H9 (cell line): ENCODE data around the gene TENM4. TPM values are rescaled to one million over a fixed set of nuclear protein-coding genes. Genes with fewer than 3 reads are reported as not detected.

Source experiments
- DNase-seq: peaks from one replicate; pipeline ENCODE4 v3.0.0-alpha.2; 2017
- H2AFZ ChIP-seq: one replicate; pipeline ENCODE4 v1.6.1; 2013; ENCODE audit warnings: mild to moderate bottlenecking, low read length, control low read depth, moderate library complexity
- H2AK5ac ChIP-seq: 2 replicates; pipeline ENCODE4 v1.6.1; 2013; ENCODE audit warnings: low read length, control low read depth, mixed read lengths; ENCODE audit not compliant: insufficient read length
- H2BK120ac ChIP-seq: one replicate; pipeline ENCODE4 v1.6.1; 2013; ENCODE audit warnings: low read depth, mild to moderate bottlenecking, low read length, control low read depth, inconsistent platforms; ENCODE audit not compliant: poor library complexity, severe bottlenecking
- H2BK12ac ChIP-seq: 2 replicates; pipeline ENCODE4 v1.6.1; 2013; ENCODE audit warnings: low read length, control low read depth, mixed read lengths, low read depth; ENCODE audit not compliant: insufficient read length
- H2BK15ac ChIP-seq: 2 replicates; pipeline ENCODE4 v1.6.1; 2013; ENCODE audit warnings: low read depth, low read length, control low read depth
- H2BK20ac ChIP-seq: one replicate; pipeline ENCODE4 v1.6.1; 2013; ENCODE audit warnings: low read depth, mild to moderate bottlenecking, low read length, control low read depth, inconsistent platforms; ENCODE audit not compliant: poor library complexity, severe bottlenecking
- H2BK5ac ChIP-seq: 2 replicates; pipeline ENCODE4 v1.6.1; 2013; ENCODE audit warnings: low read length, control low read depth, mixed read lengths; ENCODE audit not compliant: insufficient read length
- H3K14ac ChIP-seq: 2 replicates; pipeline ENCODE4 v1.6.1; 2013; ENCODE audit warnings: low read length, control low read depth; ENCODE audit not compliant: insufficient read depth
- H3K18ac ChIP-seq: 2 replicates; pipeline ENCODE4 v1.6.1; 2013; ENCODE audit warnings: low read depth, mild to moderate bottlenecking, mixed read lengths, low read length, control low read depth; ENCODE audit not compliant: insufficient read length
- H3K23ac ChIP-seq: 2 replicates; pipeline ENCODE4 v1.6.1; 2013; ENCODE audit warnings: low read length, control low read depth, mixed read lengths, low read depth; ENCODE audit not compliant: insufficient read length
- H3K23me2 ChIP-seq: 2 replicates; pipeline ENCODE4 v1.6.1; 2013; ENCODE audit warnings: low read depth, mild to moderate bottlenecking, mixed read lengths, low read length, control low read depth; ENCODE audit not compliant: insufficient read length, poor library complexity, severe bottlenecking
- H3K27ac ChIP-seq: 2 replicates; pipeline ENCODE4 v1.5.1; 2013; ENCODE audit warnings: low read length, control low read depth, mixed read lengths, low read depth; ENCODE audit not compliant: insufficient read length
- H3K27me3 ChIP-seq: 2 replicates; pipeline ENCODE4 v1.6.1; 2013; ENCODE audit warnings: low read length, control low read depth, inconsistent platforms; ENCODE audit not compliant: insufficient read depth
- H3K4ac ChIP-seq: 2 replicates; pipeline ENCODE4 v1.6.1; 2013; ENCODE audit warnings: low read depth, mild to moderate bottlenecking, control low read depth, inconsistent platforms, low read length, moderate library complexity
- H3K4me1 ChIP-seq: 2 replicates; pipeline ENCODE4 v1.6.1; 2013; ENCODE audit warnings: low read length, control low read depth, inconsistent platforms; ENCODE audit not compliant: insufficient read depth
- H3K4me2 ChIP-seq: 2 replicates; pipeline ENCODE4 v1.6.1; 2013; ENCODE audit warnings: low read length, control low read depth, mixed read lengths; ENCODE audit not compliant: insufficient read length, insufficient read depth
- H3K56ac ChIP-seq: 2 replicates; pipeline ENCODE4 v1.6.1; 2013; ENCODE audit warnings: low read depth, mild to moderate bottlenecking, mixed read lengths, low read length, control low read depth; ENCODE audit not compliant: insufficient read length
- H3K79me1 ChIP-seq: 2 replicates; pipeline ENCODE4 v1.6.1; 2013; ENCODE audit warnings: low read depth, mild to moderate bottlenecking, moderate library complexity, low read length, control low read depth, inconsistent platforms; ENCODE audit not compliant: insufficient read depth, poor library complexity, severe bottlenecking
- H3K79me2 ChIP-seq: 2 replicates; pipeline ENCODE4 v1.6.1; 2013; ENCODE audit warnings: low read length, control low read depth, inconsistent platforms; ENCODE audit not compliant: insufficient read depth
- H3K9ac ChIP-seq: 2 replicates; pipeline ENCODE4 v1.6.1; 2013; ENCODE audit warnings: low read length, control low read depth, mixed read lengths; ENCODE audit not compliant: insufficient read length; ENCODE audit errors: extremely low read depth
- H3K9me3 ChIP-seq: one replicate; pipeline ENCODE4 v1.6.1; 2013; ENCODE audit warnings: low read depth, low read length, inconsistent platforms; ENCODE audit not compliant: control insufficient read depth
- H3T11ph ChIP-seq: one replicate; pipeline ENCODE4 v1.6.1; 2013; ENCODE audit warnings: mild to moderate bottlenecking, low read length, control low read depth, inconsistent platforms
- H4K20me1 ChIP-seq: one replicate; pipeline ENCODE4 v1.6.1; 2013; ENCODE audit not compliant: control insufficient read depth, insufficient read length, insufficient read depth
- H4K5ac ChIP-seq: 2 replicates; pipeline ENCODE4 v1.6.1; 2013; ENCODE audit warnings: low read depth, mild to moderate bottlenecking, mixed read lengths, low read length, control low read depth; ENCODE audit not compliant: insufficient read length
- H4K8ac ChIP-seq: replicated peaks from 2 replicates; pipeline ENCODE4 v1.6.1; 2013; ENCODE audit warnings: low read length, control low read depth, mixed read lengths, low read depth; ENCODE audit not compliant: insufficient read length
- H4K91ac ChIP-seq: 2 replicates; pipeline ENCODE4 v1.6.1; 2013; ENCODE audit warnings: low read depth, mild to moderate bottlenecking, moderate library complexity, mixed read lengths, low read length, control low read depth; ENCODE audit not compliant: insufficient read length
- H3K27ac Mint-ChIP-seq, 3 experiments: 2 replicates in 2 of 3; 3 replicates in 1 of 3; pipeline ENCODE4 v1.8.0; 2020 to 2021; ENCODE audit warnings: mixed read lengths in 3 of 3, mild to moderate bottlenecking in 1 of 3, moderate library complexity in 1 of 3
- H3K27me3 Mint-ChIP-seq: 2 replicates; pipeline ENCODE4 v1.8.0; 2021; ENCODE audit warnings: low read depth, mild to moderate bottlenecking, moderate library complexity, mixed read lengths
- H3K36me3 Mint-ChIP-seq, 3 experiments: 2 replicates in 2 of 3; 3 replicates in 1 of 3; pipeline ENCODE4 v1.8.0; 2020 to 2021; ENCODE audit warnings: low read depth in 3 of 3, mixed read lengths in 3 of 3; ENCODE audit not compliant: insufficient read depth in 1 of 3
- H3K4me1 Mint-ChIP-seq, 2 experiments: 2 replicates each; pipeline ENCODE4 v1.8.0; 2020; ENCODE audit warnings: mixed read lengths in 2 of 2
- H3K4me3 Mint-ChIP-seq, 2 experiments: 2 replicates in 1 of 2; 3 replicates in 1 of 2; pipeline ENCODE4 v1.8.0; 2020 to 2021; ENCODE audit warnings: mild to moderate bottlenecking in 2 of 2, mixed read lengths in 2 of 2, moderate library complexity in 1 of 2
- H3K9me3 Mint-ChIP-seq, 2 experiments: 2 replicates in 1 of 2; 3 replicates in 1 of 2; pipeline ENCODE4 v1.8.0; 2020; ENCODE audit warnings: mild to moderate bottlenecking in 2 of 2, mixed read lengths in 2 of 2, moderate library complexity in 1 of 2
- CTCF ChIP-seq: fragments of 200-600 bp; sonication (generic); conservative IDR thresholded peaks from 3 replicates; pipeline ENCODE4 v1.8.0; 2021; ENCODE audit warnings: antibody characterized with exemption, mild to moderate bottlenecking
- WGBS: extraction: QIAGEN DNeasy Blood & Tissue Kit; methylation state at CpG from one replicate; pipeline ENCODE4 v1.1.7; 2013; ENCODE audit warnings: missing lambda C conversion rate, low lambda C conversion rate, mixed read lengths; ENCODE audit not compliant: insufficient read length; ENCODE audit errors: extremely low coverage; 5-methylcytosine and 5-hydroxymethylcytosine counted together
- total RNA-seq: library from RNA; stranded (reverse); gene quantifications from 2 replicates; pipeline ENCODE4 v1.2.1, GENCODE V29; 2021

The TENM4 gene
- total RNA-seq, 1 experiment from 2014 or later, result 4.6 TPM

DNA sequence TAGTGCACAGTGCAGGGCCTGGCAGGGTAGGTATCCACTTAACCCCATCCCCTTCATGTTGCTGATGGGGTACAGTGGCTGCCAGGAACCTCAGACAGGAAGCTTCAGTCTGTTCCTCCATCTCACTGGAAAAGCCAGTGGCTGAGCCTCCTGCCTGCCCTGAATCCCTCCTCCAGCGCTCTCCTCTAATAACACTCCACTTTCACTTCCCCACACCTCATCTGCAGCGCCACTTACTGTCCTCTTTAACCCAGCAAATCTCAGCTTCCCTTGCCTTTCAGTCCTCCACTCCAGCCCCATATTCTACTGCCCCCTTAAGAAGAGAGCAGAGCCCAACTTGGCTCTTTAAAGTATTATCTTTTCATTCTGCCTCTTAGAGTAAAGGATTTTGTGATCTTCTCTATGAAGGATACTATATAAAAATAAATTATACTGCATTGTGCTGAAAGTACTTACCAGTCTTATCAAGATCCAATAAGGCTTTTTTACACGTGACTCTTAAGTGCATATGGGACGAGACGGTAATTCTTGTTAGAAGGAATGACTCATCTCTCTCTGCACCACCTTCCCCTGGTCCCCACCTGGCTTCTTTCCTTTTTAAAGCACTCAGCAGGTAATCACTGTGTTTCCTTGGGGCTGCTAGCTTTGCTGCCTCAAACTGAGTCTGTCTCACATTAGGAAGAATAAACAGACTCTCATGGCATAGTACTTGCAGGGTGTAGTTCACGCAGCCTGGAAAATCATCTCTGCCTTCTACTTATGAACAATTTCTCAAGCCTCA lies 628.1 kb downstream of the TENM4 start:
- Histone ChIP-seq H3K79me1 (no peaks in the 10 kb centered on the region), H4K20me1 (no peaks in the 10 kb centered on the region), H3T11ph (no peak overlapping the region), H2BK5ac (no peak overlapping the region), H4K5ac (no peak overlapping the region), H3K18ac (no peak overlapping the region), H3K27ac (no peak overlapping the region), H3K79me2 (no peaks in the 10 kb centered on the region), H2BK15ac (no peak overlapping the region), H2AFZ (no peak overlapping the region), H2AK5ac (no peak overlapping the region), H2BK12ac (no peak overlapping the region), H3K9ac (no peak overlapping the region), H3K9me3 (no peaks in the 10 kb centered on the region), H3K56ac (no peak overlapping the region), H4K91ac (no peak overlapping the region), H3K4ac (no peak overlapping the region), H4K8ac (no peak overlapping the region), H3K4me2 (peak overlapping the region; percentile 13), H3K27me3 (no peaks in the 10 kb centered on the region), H3K23me2 (no peaks in the 10 kb centered on the region), H3K14ac (no peak overlapping the region), H3K23ac (no peak overlapping the region), H2BK20ac (no peak overlapping the region), H3K4me1 (peaks cover 3% of the 10 kb centered on the region), H2BK120ac (no peak overlapping the region)
- peak; percentile 18; the same call in 1 of the 3 replicates for TF ChIP-seq CTCF
- Mint-ChIP-seq H3K9me3 (no peaks in the 10 kb centered on the region), H3K27me3 (no peaks in the 10 kb centered on the region; the same call in 1 of the 2 replicates), H3K4me3 (no peak overlapping the region; a peak in 1 of 5 replicates), H3K4me1 (peaks cover 25 to 39% of the 10 kb centered on the region in 2 experiments), H3K27ac (peak overlapping the region in 2 of 3 experiments; percentile 3 to 70; a peak in 2 of 7 replicates), H3K36me3 (no peaks in the 10 kb centered on the region)
- peak; percentile 47 for DNase-seq
- WGBS, result no CpG with 5 or more reads among the region's 6 CpGs
